ENCODE measurements around the gene CC2D1B.

CC2D1B gene

DNA sequence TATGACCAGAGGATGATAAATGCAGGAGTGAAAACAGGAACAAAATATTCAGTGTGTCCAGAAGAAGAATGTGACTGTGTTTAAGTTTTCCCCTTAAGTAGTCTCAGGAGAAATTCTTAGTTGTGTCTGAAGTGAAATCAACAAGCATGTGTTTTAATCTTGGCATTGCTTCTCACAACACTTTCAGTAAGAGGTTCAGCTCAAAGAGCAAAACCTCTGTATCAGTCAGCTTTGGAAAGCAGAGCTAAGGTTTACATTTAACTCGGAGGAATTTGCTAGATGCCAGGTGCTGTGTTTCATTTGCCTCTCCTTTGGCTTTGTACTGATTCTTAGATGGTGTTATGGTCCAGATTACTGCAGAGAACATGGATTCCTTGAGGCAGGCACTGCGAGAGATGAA lies 28.6 kb downstream of the CC2D1B start:
- Histone ChIP-seq H3K27me3 (ENCODE audit: insufficient read depth, poor library complexity, severe bottlenecking) (no peaks in the 10 kb centered on the region), H3K4me3 (ENCODE audit: severe bottlenecking) (no peak overlapping the region), H3K36me3 (ENCODE audit: low read depth) (peaks cover 9% of the 10 kb centered on the region; the same call in 1 of the 2 replicates), H3K27ac (ENCODE audit: poor library complexity, severe bottlenecking) (no peak overlapping the region), H3K4me1 (ENCODE audit: insufficient read depth, poor library complexity, severe bottlenecking) (no peaks in the 10 kb centered on the region), H3K9me3 (ENCODE audit: severe bottlenecking) (no peaks in the 10 kb centered on the region)
- TF ChIP-seq CTCF (IDR thresholded peaks at IDR 0.05; ENCODE audit: poor library complexity, severe bottlenecking), result no peak
- DNase-seq (ENCODE audit: low spot score) (no peak), ATAC-seq (ENCODE audit: low read depth) (no peak)

GRCh38 chr1:52334906-52335528 lies 31.0 kb downstream of the CC2D1B start:
- ATAC-seq (ENCODE audit: low read depth) (no peak), DNase-seq (ENCODE audit: low spot score) (no peak)
- no peak overlapping the region for H3K27ac ChIP-seq (ENCODE audit: poor library complexity, severe bottlenecking)

DNA sequence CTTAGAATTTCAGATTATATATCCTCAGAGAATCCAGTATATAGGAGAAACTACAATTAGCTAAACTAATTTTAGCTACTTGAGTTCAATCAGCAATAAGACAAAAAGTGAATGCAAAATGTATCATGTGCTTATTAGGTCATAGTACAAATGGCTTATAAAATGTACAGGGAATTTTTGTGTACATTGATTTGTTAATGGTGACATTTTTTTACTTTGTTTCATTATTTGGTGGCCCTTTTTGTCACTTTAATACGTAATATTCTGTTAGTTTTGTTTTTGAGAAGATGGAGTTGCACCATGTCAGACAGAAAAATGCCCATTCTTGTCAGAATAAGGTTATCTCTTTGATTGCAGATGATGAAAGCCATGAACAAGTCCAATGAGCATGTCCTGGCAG lies 33.6 kb downstream of the CC2D1B start:
- TF ChIP-seq CTCF (IDR thresholded peaks at IDR 0.05; ENCODE audit: poor library complexity, severe bottlenecking), result no peak
- ATAC-seq (ENCODE audit: low read depth) (no peak), DNase-seq (ENCODE audit: low spot score) (no peak)
- Histone ChIP-seq H3K27me3 (ENCODE audit: insufficient read depth, poor library complexity, severe bottlenecking) (no peaks in the 10 kb centered on the region), H3K27ac (ENCODE audit: poor library complexity, severe bottlenecking) (no peak overlapping the region), H3K9me3 (ENCODE audit: severe bottlenecking) (no peaks in the 10 kb centered on the region), H3K4me3 (ENCODE audit: severe bottlenecking) (no peak overlapping the region), H3K4me1 (ENCODE audit: insufficient read depth, poor library complexity, severe bottlenecking) (no peaks in the 10 kb centered on the region), H3K36me3 (ENCODE audit: low read depth) (peaks cover 9% of the 10 kb centered on the region; the same call in 1 of the 2 replicates)

More at GRCh38 chr1:52334906-52335528, 31.0 kb downstream of the CC2D1B start:
- H3K4me3 ChIP-seq (ENCODE audit: severe bottlenecking), result no peak overlapping the region
- no peak for TF ChIP-seq CTCF (IDR thresholded peaks at IDR 0.05; ENCODE audit: poor library complexity, severe bottlenecking)
- H3K4me1 ChIP-seq (ENCODE audit: insufficient read depth, poor library complexity, severe bottlenecking), result no peaks in the 10 kb centered on the region
- no peaks in the 10 kb centered on the region for H3K9me3 ChIP-seq (ENCODE audit: severe bottlenecking)
- no peaks in the 10 kb centered on the region for H3K27me3 ChIP-seq (ENCODE audit: insufficient read depth, poor library complexity, severe bottlenecking)
- peaks cover 9% of the 10 kb centered on the region; the same call in 1 of the 2 replicates for H3K36me3 ChIP-seq (ENCODE audit: low read depth)

- Histone ChIP-seq H3K4me3 (ENCODE audit: severe bottlenecking) (no peak overlapping the region), H3K9me3 (ENCODE audit: severe bottlenecking) (no peaks in the 10 kb centered on the region), H3K4me1 (ENCODE audit: insufficient read depth, poor library complexity, severe bottlenecking) (no peaks in the 10 kb centered on the region), H3K27ac (ENCODE audit: poor library complexity, severe bottlenecking) (no peak overlapping the region), H3K36me3 (ENCODE audit: low read depth) (no peaks in the 10 kb centered on the region), H3K27me3 (ENCODE audit: insufficient read depth, poor library complexity, severe bottlenecking) (no peaks in the 10 kb centered on the region)
- no peak for TF ChIP-seq CTCF (IDR thresholded peaks at IDR 0.05; ENCODE audit: poor library complexity, severe bottlenecking)
- DNase-seq (ENCODE audit: low spot score), result no peak
- no peak for ATAC-seq (ENCODE audit: low read depth)
Observed at GRCh38 chr1:52328615-52329014, 37.4 kb downstream of the CC2D1B start.

DNA sequence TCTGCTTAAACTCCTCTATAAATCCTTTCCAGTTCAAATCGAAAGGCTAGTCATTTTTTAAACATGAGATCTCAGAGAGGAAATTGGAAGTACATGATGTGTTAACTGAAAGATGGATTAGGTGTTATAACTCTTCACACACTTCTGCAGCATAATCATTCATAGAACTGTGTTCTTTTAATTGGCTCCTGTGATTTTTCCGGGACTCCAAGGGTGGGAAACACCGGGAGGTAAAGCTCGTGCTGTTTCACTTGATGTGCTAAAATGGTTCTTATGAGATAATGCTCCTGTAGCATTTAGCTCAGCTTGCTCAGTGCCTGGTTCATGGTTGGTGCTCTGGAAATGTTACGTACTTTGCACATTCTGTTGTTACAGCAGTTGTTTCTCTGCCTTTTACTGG lies 40.2 kb downstream of the CC2D1B start:
- no peaks in the 10 kb centered on the region for H3K4me1 ChIP-seq (ENCODE audit: insufficient read depth, poor library complexity, severe bottlenecking)
- H3K9me3 ChIP-seq (ENCODE audit: severe bottlenecking), result no peaks in the 10 kb centered on the region
- no peaks in the 10 kb centered on the region for H3K27me3 ChIP-seq (ENCODE audit: insufficient read depth, poor library complexity, severe bottlenecking)
- ATAC-seq (ENCODE audit: low read depth) (no peak), DNase-seq (ENCODE audit: low spot score) (no peak)
- no peak overlapping the region for H3K27ac ChIP-seq (ENCODE audit: poor library complexity, severe bottlenecking)
- H3K36me3 ChIP-seq (ENCODE audit: low read depth), result no peaks in the 10 kb centered on the region
- no peak overlapping the region for H3K4me3 ChIP-seq (ENCODE audit: severe bottlenecking)
- TF ChIP-seq CTCF (IDR thresholded peaks at IDR 0.05; ENCODE audit: poor library complexity, severe bottlenecking), result no peak

Measured in RWPE2 (cell line).